ENCODE results near the gene ZCCHC9. TPM values are rescaled to one million over a fixed set of nuclear protein-coding genes. Genes with fewer than 3 reads are reported as not detected.

Gene ZCCHC9
- total RNA-seq, 4 donors from 2014 or later: 23.1 to 28.5 (median 25.7) TPM

GRCh38 chr5:81326554-81326953, 25.2 kb downstream of the ZCCHC9 start:
- TF ChIP-seq, protein P1, sequence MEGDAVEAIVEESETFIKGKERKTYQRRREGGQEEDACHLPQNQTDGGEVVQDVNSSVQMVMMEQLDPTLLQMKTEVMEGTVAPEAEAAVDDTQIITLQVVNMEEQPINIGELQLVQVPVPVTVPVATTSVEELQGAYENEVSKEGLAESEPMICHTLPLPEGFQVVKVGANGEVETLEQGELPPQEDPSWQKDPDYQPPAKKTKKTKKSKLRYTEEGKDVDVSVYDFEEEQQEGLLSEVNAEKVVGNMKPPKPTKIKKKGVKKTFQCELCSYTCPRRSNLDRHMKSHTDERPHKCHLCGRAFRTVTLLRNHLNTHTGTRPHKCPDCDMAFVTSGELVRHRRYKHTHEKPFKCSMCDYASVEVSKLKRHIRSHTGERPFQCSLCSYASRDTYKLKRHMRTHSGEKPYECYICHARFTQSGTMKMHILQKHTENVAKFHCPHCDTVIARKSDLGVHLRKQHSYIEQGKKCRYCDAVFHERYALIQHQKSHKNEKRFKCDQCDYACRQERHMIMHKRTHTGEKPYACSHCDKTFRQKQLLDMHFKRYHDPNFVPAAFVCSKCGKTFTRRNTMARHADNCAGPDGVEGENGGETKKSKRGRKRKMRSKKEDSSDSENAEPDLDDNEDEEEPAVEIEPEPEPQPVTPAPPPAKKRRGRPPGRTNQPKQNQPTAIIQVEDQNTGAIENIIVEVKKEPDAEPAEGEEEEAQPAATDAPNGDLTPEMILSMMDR (IDR thresholded peaks at IDR 0.05; ENCODE audit: low read depth): no peak

- TF ChIP-seq, protein P1 (IDR thresholded peaks at IDR 0.05; ENCODE audit: low read depth): no peak
Observed at GRCh38 chr5:81334304-81335061, 33.1 kb downstream of the ZCCHC9 start.

- TF ChIP-seq, protein P1 (IDR thresholded peaks at IDR 0.05; ENCODE audit: low read depth): no peak
Observed at GRCh38 chr5:81335946-81336345, 34.6 kb downstream of the ZCCHC9 start.

DNA sequence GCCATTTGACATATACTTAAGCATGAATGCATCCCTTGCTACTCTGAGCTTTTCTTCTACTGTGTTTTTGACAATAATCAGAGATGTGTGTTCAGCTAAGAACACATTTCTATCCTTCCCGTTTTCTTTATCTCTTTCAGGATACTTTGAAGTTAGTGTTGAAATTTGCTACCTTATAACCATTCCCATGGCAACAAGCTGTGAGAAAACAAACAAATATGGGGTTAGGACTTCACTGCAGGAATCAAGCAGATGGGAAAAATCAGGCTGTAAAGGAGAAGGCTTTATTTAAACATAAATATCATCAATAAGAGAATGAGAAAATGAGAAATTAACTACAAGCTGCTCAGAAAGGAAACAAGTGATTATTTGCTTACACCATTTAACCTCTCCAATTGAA, 35.2 kb downstream of the ZCCHC9 start:
- TF ChIP-seq, protein P1 (IDR thresholded peaks at IDR 0.05; ENCODE audit: low read depth): no peak

DNA sequence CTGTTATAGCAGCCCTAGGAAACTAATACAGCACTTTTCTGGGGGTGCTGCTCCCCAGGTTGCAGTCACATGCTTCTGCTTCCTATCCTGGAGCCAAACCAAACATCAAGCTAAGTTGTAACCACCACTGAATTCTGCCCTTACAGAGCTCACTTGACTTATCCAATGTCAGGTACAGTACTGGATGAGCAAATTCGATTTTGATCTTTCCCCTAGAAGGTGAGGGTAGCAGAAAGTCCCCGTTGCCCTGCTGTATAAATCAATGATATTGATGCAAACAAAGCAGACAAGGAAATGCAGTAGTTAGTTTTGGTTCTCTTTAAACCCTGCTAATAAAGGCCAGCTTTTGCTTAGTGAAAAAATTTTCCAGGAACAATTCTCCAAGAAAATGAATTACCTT, 36.4 kb downstream of the ZCCHC9 start:
- TF ChIP-seq, protein P1 (IDR thresholded peaks at IDR 0.05; ENCODE audit: low read depth): no peak

DNA sequence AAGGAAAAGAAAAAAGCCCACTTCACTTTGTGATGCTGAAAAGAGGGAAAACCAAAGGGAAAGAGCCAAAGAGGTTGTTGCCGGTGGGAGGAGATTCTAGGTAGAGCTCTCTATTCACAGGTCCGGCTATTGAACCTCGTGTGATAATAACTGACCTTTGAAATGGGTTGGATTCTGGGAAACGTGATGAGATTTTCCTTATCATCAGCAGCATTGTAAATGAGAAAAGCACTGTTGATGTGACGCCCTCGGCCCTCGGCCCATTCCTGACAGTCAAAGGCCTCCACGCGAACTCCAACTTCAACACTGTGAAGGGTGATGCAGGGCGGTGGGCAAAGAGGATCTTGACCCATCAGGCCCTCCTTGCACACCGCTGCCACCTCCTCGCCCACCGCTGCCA, 43.3 kb downstream of the ZCCHC9 start:
- TF ChIP-seq, protein P1 (IDR thresholded peaks at IDR 0.05; ENCODE audit: low read depth): no peak

GRCh38 chr5:81345411-81346003, 44.1 kb downstream of the ZCCHC9 start:
- TF ChIP-seq, protein P1 (IDR thresholded peaks at IDR 0.05; ENCODE audit: low read depth): no peak
